GM18861 (cell line): ENCODE measurements around the gene SCUBE1.

Experiments
- ATAC-seq: cut with Tn5 transposase; IDR thresholded peaks from one replicate; pipeline ENCODE4 v1.9.1; 2021; ENCODE audit not compliant: unreplicated experiment

The SCUBE1 gene

DNA sequence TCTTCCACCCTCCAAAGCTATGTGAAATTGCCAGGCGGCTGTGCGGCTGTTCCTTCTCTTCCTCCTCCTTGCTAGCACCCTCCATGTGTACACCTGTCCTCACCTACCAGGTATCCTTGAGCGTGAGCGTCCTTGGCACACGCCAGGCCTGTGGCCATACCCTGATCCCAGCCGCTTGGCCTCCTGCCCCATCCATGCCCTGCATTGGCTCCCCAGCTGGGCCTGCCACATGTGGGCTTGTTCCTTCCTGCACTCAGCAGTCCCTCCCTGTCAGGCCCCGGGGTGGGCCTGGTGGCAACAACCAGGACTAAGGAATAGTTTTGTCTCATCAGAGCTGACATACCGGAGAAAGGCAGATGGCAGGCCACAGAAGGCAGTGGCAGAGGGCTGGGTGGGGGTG, 40.0 kb downstream of the SCUBE1 start:
- ATAC-seq, result no peak

- ATAC-seq, result no peak
Measured at GRCh38 chr22:43302531-43303041, 40.6 kb downstream of the SCUBE1 start.

DNA sequence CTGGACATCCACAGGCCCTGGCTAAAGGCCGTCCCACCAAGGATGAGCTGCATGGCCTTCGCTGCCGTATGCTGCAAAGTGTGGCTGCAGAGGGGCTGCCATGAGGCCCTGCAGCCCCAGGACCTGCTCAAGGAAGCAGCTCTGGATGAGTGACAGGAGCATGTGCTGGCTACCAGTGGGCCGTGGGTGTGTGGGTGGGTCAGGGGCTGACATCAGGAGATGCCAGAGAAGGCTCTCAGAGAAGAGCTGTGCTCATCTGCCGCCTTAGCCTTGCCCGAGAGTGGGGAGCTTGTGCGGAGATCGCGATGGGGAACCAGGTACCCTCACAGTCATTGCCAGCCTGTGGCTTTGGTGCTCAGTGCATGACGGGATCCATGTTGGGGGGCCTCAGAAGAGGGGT, 41.3 kb downstream of the SCUBE1 start:
- no peak for ATAC-seq

DNA sequence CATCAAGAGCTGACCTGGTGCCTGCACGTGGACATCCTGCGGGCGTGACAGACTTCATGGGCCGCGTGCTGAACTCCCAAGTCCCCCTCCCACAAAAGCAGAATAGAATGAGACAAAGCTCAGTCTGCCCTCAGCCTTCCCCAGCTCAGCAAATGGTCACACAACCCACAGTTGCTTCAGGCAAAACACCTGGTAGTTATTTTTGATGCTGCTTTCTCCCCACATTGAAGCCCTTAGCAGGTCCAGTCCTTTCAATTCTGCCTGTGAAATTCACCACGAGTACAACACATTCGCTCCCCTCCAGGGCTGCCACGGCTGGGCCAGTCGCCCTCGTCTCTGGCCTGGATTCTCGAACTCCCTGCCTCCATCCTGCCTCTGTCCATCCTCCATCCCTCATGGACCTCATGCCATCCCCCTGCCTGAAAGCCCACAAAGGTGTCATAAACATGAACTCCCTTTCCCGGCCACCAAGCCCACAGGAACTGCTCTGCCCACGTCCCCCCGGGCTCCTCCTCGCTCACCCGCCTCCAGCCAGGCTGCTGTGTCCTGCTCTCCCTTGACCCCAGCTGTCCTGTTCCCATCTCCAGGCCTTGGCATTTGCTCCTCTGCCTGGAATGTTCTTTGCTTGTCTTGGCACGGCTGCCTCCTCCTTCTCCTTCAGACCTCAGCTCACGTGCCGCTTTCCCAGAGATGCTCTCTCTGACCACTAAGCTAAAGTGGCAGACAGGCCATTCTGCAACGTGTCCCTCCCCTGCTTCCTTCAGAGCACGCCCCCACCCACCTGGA, 42.1 kb downstream of the SCUBE1 start:
- ATAC-seq, result no peak

DNA sequence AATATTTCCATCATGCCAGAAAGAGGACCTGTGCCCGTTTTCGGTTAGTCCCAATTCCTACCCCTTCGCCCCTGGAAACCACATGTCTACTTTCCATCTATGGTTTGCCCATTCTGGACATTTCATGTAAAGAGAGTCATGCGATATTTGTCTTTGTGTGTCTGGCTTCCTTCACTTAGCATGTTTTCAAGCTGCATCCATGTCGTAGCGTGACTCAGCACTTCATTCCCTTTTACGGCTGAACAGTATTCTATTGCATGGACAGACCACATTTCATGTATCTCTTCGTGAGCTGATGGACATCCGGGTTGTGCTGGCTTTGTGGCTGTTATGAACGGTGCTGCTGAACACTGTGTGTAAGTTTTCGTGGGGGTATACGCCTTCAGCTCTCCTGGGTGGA, 43.4 kb downstream of the SCUBE1 start:
- no peak for ATAC-seq

GRCh38 chr22:43298062-43298801, 44.9 kb downstream of the SCUBE1 start:
- no peak for ATAC-seq

DNA sequence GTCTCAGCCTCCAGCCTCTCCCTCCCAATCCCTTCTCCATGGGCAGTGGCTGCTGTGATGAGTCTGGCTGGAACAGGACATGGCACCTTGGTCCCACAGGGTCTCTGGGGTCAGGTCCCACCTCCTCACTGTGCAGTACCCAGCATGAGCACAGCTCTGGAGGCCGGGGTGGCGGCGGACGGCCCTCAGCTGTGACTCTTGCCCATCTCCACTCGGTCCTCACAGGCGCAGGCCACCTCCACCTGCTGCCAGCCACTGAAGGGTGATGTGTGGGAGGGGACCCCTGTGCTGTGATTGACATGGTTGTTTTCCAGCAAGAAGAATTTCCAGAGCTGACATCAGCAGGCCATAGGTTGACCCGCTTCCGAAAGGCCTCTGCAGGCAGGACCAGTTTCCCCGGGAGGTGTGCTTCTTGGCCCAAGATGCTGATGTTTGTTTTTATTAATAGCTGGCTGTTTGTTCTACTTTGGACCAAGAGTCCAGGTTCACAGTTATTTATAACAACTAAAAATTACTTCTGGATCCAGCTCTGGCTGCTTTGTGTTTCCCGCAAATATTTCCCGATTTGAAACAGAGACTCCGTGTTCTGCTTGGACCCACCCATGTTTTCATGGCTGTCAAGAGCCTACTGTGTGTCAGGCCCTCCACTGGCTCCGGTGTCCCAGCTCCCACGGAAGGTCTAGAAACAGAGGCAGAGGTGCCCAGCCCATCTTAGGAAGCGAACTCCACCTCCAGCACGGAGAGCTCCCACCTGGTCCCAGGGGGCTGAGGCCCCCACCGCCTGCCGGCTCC, 45.7 kb downstream of the SCUBE1 start:
- no peak for ATAC-seq

GRCh38 chr22:43296276-43296902, 46.8 kb downstream of the SCUBE1 start:
- no peak for ATAC-seq

DNA sequence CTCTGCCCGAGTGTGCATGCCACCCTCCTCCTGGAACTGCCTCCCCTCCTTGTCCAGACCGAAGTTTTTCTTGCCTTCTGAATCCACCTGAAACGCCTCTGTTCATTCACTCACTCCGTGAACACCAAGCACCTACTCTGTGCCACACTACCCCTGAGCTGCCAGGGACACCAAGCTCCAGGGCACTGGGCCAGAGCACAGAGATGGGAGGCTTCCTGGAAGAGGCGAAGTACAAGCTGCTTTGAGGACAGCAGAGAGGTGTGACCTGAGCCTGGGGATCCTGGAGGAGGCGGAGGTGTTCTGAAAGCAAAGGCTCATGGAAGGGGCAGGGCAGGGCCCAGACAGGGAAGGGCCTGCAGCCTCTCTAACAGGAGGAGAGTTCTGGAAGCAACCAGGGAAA, 47.5 kb downstream of the SCUBE1 start:
- ATAC-seq, result no peak

DNA sequence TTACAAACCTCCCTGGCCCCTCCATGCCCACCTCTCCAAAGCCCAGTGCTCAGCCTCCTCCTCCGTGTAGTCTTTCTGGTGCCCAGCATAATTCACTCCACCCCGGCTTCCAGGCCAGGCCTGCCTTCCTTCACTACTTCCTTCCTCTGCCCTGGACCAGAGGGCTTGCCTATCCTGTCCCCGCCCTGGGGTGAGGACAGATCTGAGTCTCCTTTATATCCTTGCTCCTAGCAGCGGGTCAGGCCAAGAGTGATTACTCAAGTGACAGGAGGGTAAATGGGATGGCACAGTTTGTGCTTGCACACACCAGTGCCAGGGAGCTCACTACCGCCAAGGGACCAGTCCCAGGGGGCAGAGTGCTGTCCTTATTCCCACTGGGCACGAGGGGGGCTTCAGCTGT, 48.0 kb downstream of the SCUBE1 start:
- no peak for ATAC-seq

GRCh38 chr22:43293655-43294392, 49.3 kb downstream of the SCUBE1 start:
- no peak for ATAC-seq

DNA sequence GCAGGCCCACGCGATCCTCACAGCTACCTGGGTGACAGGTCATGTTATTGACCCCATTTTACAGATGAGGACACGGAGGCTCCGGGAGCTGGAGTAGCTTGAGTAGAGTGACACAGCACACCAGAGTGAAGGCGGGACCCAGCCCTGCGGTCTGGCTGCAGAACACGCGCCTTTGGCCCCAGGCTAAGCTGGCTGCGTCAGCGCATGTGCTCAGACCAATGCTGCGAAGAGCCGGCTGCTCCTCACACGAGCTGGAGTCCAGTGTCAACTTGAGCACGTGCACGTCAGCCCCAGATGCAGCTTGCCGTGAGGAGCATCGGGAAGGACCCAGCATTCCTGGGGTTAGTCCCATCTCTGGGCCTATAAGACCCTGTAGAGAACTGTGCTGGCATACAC, 49.9 kb downstream of the SCUBE1 start:
- no peak for ATAC-seq

- no peak for ATAC-seq
Measured at GRCh38 chr22:43292630-43293018, 50.5 kb downstream of the SCUBE1 start.

- no peak for ATAC-seq
Measured at GRCh38 chr22:43291381-43291780, 51.8 kb downstream of the SCUBE1 start.

GRCh38 chr22:43289976-43290721, 53.0 kb downstream of the SCUBE1 start:
- ATAC-seq, result no peak

DNA sequence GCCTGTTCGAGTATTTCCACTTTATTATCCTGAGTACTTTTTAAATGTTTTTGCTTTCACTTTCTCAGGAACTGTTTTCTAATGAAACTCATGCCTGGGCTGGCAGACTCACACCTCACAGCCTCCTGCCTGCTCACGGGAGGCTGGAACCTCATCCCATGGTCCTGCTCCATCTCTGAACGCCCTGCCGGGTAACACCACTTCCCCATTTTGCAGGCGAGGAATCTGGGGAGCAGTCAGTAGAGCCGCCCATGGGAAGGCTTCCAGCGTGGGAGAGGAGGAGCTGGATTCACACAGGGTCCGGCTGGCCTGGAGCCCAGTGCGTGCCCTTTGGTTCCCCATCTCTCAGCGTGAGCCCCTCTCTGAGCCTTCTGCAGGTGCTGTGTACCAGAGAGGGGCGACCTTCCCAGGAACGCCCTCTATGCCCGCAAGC, 53.6 kb downstream of the SCUBE1 start:
- ATAC-seq, result no peak

DNA sequence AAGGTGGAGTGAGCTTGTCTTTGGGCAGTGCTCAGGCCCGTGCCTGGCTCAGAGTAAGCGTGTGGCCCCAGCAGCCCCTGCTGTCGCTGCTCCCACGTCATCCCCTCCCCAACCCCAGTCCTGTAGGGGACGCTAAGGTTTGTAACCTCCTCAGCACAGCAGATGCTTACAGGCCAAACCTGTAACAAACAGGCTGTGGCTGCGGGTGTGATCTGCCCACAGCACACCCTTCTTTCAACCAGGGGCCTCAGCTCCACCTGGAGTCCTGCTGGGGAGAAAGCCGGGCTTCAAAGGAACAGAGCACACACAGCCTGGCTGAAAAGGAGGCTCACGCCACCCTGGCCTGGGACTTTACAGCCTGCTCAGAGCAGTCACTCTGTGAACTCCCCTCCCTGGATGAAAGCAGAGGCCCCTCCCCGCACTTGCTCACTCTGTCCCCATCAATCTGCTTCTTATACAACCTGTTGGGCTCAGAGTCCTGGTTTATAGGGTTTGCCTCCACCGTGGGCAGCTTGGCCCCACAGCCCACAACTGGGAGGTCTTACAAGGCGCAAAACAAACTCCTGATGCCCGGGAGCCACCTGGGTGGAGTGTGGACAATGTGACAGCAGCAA, 54.3 kb downstream of the SCUBE1 start:
- ATAC-seq, result no peak

DNA sequence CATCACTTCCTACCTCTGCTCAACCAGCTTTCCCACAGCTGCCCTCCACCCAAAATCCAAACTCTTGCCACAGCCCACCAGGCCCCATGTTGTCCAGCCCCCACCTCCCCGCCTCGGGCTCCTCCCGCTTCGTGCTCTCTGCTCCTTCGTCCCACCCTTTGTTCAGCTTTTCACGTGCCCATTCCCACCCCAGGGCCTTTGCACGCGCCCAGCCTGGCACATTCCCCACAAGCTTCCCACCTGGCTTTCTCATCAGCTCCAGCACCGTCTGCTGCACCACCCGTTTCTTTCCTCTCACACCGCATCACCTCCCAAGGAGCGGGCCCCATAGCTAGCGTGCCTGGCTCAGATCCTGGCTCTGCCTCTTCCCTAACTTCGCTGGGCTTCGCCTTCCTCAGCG, 54.8 kb downstream of the SCUBE1 start:
- ATAC-seq, result no peak

DNA sequence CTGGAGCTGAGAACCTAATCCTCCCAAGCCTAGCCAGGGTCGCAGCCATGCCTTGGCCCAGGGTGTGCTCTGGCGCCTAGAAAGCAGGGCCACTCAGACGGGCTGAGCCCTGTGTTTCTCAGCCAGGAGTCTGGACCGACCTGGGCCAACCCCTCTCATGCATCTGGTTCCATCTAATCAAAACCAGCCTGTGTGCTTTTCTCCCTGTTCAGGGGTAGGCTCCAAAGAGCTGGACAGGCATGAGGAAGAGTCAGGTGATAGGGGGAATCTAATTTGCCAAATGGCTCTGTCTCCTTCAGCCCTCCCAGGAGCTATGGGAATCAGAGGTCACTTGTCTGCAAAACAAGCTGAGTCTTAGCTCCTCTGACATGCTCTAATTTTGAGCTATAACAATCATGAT, 55.7 kb downstream of the SCUBE1 start:
- no peak for ATAC-seq
